HG02588 (cell line): Measurements from ENCODE around the gene FAM3C.
A peak's percentile ranks its signal among the peaks of the same experiment; 100 is the strongest.

ENCODE experiments used
- ATAC-seq: cut with Tn5 transposase; IDR thresholded peaks from one replicate; pipeline ENCODE4 v1.9.1; 2021; ENCODE audit warnings: mild to moderate bottlenecking, moderate library complexity; ENCODE audit not compliant: unreplicated experiment

FAM3C gene

GRCh38 chr7:121411597-121411979 is 15.5 kb upstream of the FAM3C start:
- no peak for ATAC-seq

GRCh38 chr7:121410829-121411596 is 14.9 kb upstream of the FAM3C start:
- peak; percentile 79 for ATAC-seq

- no peak for ATAC-seq
These were observed 10.8 kb upstream of the FAM3C start for GRCh38 chr7:121406944-121407343.

GRCh38 chr7:121406461-121406860 is 10.4 kb upstream of the FAM3C start:
- no peak for ATAC-seq

- no peak for ATAC-seq
These were observed 8.2 kb upstream of the FAM3C start for GRCh38 chr7:121404348-121404747.

- no peak for ATAC-seq
These were observed 6.6 kb upstream of the FAM3C start for GRCh38 chr7:121402701-121403100.

GRCh38 chr7:121401896-121402295 is 5.8 kb upstream of the FAM3C start:
- ATAC-seq, result no peak

- ATAC-seq, result no peak
These were observed 2.1 kb upstream of the FAM3C start for GRCh38 chr7:121398246-121398645.

- ATAC-seq, result no peak
These were observed 1.7 kb upstream of the FAM3C start for GRCh38 chr7:121397822-121398221.

GRCh38 chr7:121397361-121397760 is 1.3 kb upstream of the FAM3C start:
- no peak for ATAC-seq

GRCh38 chr7:121395494-121395960 is 581 bp downstream of the FAM3C start:
- ATAC-seq, result peak; percentile 37

- peak; percentile 14 for ATAC-seq
These were observed 1.4 kb downstream of the FAM3C start for GRCh38 chr7:121394709-121395140.

GRCh38 chr7:121393005-121393366 is 3.1 kb downstream of the FAM3C start:
- ATAC-seq, result no peak

GRCh38 chr7:121392277-121393004 is 3.7 kb downstream of the FAM3C start:
- no peak for ATAC-seq

- ATAC-seq, result no peak
These were observed 4.4 kb downstream of the FAM3C start for GRCh38 chr7:121391686-121392085.

- no peak for ATAC-seq
These were observed 5.5 kb downstream of the FAM3C start for GRCh38 chr7:121390617-121391016.

- ATAC-seq, result no peak
These were observed 6.0 kb downstream of the FAM3C start for GRCh38 chr7:121390109-121390508.

GRCh38 chr7:121388950-121389349 is 7.2 kb downstream of the FAM3C start:
- ATAC-seq, result no peak

GRCh38 chr7:121385800-121386179 is 10.3 kb downstream of the FAM3C start:
- ATAC-seq, result peak; percentile 92

- no peak for ATAC-seq
These were observed 10.9 kb downstream of the FAM3C start for GRCh38 chr7:121385056-121385799.

GRCh38 chr7:121384265-121384664 is 11.8 kb downstream of the FAM3C start:
- ATAC-seq, result no peak
